ENCODE data around the gene VWA8. TPM values are rescaled to one million over a fixed set of nuclear protein-coding genes. Genes with fewer than 3 reads are reported as not detected.

VWA8 gene
- total RNA-seq, 6 experiments from 2014 or later: 11.3 to 14.7 (median 13.8) TPM

GRCh38 chr13:41597348-41598041 lies 363.4 kb downstream of the VWA8 start:
- H3K27ac Mint-ChIP-seq: peak overlapping the region; percentile 56
- peaks cover 34% of the 10 kb centered on the region for H3K4me1 Mint-ChIP-seq (ENCODE audit: low read depth)
- H3K27me3 Mint-ChIP-seq (ENCODE audit: insufficient read depth): no peaks in the 10 kb centered on the region; the same call in 1 of the 2 replicates
- no peak for TF ChIP-seq CTCF (IDR thresholded peaks at IDR 0.05)
- H3K4me3 Mint-ChIP-seq: no peak overlapping the region
- peak; percentile 30 for DNase-seq
- no peaks in the 10 kb centered on the region for H3K9me3 Mint-ChIP-seq
- peaks cover 20% of the 10 kb centered on the region for H3K36me3 Mint-ChIP-seq (ENCODE audit: low read depth)

- no peaks in the 10 kb centered on the region for H3K9me3 Mint-ChIP-seq
- no peak for DNase-seq
Observed at GRCh38 chr13:41596190-41596589, 364.7 kb downstream of the VWA8 start.

GRCh38 chr13:41595298-41595697 lies 365.6 kb downstream of the VWA8 start:
- Mint-ChIP-seq H3K27ac (no peak overlapping the region), H3K36me3 (ENCODE audit: low read depth) (peaks cover 9% of the 10 kb centered on the region), H3K27me3 (ENCODE audit: insufficient read depth) (no peaks in the 10 kb centered on the region), H3K4me1 (ENCODE audit: low read depth) (peaks cover 42% of the 10 kb centered on the region), H3K9me3 (no peaks in the 10 kb centered on the region), H3K4me3 (no peak overlapping the region)
- no peak for TF ChIP-seq CTCF (IDR thresholded peaks at IDR 0.05)
- DNase-seq: no peak

More at GRCh38 chr13:41596190-41596589, 364.7 kb downstream of the VWA8 start:
- H3K36me3 Mint-ChIP-seq (ENCODE audit: low read depth): peaks cover 15% of the 10 kb centered on the region
- peak; percentile 36 for TF ChIP-seq CTCF (IDR thresholded peaks at IDR 0.05)
- H3K4me1 Mint-ChIP-seq (ENCODE audit: low read depth): peaks cover 34% of the 10 kb centered on the region
- no peak overlapping the region for H3K4me3 Mint-ChIP-seq
- H3K27me3 Mint-ChIP-seq (ENCODE audit: insufficient read depth): no peaks in the 10 kb centered on the region; the same call in 1 of the 2 replicates
- no peak overlapping the region; the same call in 1 of the 2 replicates for H3K27ac Mint-ChIP-seq

GRCh38 chr13:41590643-41591042 lies 370.3 kb downstream of the VWA8 start:
- TF ChIP-seq CTCF (IDR thresholded peaks at IDR 0.05): no peak
- Mint-ChIP-seq H3K9me3 (no peaks in the 10 kb centered on the region), H3K4me3 (no peak overlapping the region), H3K27ac (peak overlapping the region; percentile 89), H3K27me3 (ENCODE audit: insufficient read depth) (no peaks in the 10 kb centered on the region), H3K36me3 (ENCODE audit: low read depth) (peaks cover 13% of the 10 kb centered on the region; the same call in 1 of the 2 replicates), H3K4me1 (ENCODE audit: low read depth) (peaks cover 41% of the 10 kb centered on the region)
- no peak for DNase-seq

GRCh38 chr13:41590122-41590521 lies 370.8 kb downstream of the VWA8 start:
- Mint-ChIP-seq H3K27me3 (ENCODE audit: insufficient read depth) (no peaks in the 10 kb centered on the region), H3K27ac (peak overlapping the region; percentile 89), H3K9me3 (no peaks in the 10 kb centered on the region), H3K4me1 (ENCODE audit: low read depth) (peaks cover 36% of the 10 kb centered on the region), H3K4me3 (no peak overlapping the region), H3K36me3 (ENCODE audit: low read depth) (peaks cover 13% of the 10 kb centered on the region; the same call in 1 of the 2 replicates)
- no peak for TF ChIP-seq CTCF (IDR thresholded peaks at IDR 0.05)
- no peak for DNase-seq
